Measurements from ENCODE around the gene CCDC60.

The CCDC60 gene

DNA sequence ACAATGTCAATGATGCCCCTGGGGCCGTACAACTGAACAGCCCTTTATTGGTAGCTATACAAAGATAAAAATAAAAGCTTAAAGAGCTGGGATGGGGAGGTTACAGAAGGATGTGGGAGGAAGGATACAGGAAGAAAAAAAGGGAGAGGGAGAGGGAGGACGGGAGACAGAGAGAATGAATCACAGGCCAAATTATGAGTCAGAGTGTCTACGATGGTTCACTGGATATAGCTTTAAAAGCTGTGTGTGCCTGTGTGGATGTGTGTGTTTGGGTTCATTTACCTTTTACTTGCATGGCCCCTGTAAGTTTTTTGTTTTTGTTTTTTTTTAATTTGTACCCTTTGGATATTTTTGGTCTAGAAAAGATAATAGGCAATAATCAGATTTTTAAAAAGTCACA is 111.9 kb downstream of the CCDC60 start:
- DNase-seq (ENCODE audit: low spot score): no peak

DNA sequence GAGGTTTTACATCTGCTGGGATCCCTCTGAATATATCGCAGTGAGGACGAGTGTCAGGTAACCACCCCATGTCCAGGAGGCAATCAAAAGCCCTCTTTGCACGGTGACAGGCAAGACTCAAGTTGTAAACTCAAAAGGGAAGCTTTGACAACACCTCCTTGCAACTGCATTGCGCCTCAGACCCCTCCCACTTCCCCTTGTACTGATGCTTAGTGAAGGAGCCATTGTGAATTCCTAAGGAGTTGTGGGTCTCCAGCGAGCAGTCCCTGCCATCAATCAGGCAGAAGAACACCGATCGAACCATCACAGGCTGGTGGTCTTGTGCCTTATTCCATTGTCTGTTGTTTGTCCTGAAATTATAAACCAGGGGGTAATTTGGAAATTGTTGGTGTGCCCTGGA is 112.6 kb downstream of the CCDC60 start:
- DNase-seq (ENCODE audit: low spot score): no peak

DNA sequence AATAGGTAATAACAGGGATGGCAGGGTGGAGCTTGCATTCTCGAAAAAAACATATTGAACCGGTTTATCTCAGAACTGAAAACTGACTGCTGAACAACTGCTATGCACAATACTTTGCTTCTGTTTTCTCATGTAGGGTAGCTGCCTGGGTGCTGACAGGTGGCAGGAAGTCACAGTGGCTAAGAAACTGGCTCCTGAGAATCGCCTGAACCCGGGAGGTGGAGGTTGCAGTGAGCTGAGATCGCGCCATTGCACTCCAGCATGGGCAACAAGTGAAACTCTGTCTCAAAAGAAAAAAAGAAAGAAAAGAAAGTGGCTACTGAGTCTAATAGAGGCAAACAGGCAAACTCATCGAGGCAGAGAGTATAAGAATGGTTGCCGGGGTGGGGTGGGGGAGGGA is 113.1 kb downstream of the CCDC60 start:
- DNase-seq (ENCODE audit: low spot score): no peak

DNA sequence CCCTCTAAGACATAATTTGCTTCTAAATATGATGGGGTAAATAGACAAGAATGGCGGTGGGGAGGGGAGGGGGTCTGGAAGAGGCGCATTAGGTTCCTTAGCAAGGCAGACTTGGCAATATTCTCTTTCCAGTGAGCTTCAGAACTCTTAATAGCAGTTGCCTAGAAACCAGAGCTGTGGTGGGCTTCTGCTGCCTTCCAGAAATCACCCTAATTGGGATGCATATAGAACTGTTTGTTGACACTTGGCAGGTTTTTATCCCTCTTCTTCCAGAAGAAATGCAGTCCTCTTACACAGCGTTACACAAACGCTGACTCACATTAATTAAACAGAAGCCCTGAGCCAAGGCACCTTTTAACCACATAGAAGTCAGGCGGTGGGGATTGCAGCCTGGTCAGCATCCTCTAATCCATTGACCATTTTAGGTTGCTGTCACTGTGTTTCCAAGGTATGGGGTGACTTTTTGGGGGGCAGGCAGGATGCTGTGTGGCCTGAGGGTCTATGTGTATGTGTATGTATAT is 114.1 kb downstream of the CCDC60 start:
- no peak for DNase-seq (ENCODE audit: low spot score)

DNA sequence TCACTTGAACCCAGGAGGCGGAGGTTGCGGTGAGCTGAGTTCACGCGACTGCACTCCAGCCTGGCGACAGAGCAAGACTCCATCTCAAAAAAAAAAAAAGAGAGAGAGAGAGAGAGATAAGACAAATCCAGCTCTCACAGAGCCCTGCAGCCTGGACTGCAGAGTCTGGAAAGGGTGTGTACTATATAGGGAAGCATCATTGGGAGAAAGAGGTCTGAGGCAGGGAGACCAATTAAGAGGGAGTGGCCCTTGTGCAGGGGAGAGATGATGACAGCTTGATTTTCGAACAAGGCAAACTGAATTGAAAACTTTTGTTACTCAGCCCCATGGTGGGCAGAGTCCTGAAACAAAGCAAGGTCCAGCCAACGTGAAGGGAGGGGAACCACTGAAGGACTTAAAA is 116.2 kb downstream of the CCDC60 start:
- no peak for DNase-seq (ENCODE audit: low spot score)

DNA sequence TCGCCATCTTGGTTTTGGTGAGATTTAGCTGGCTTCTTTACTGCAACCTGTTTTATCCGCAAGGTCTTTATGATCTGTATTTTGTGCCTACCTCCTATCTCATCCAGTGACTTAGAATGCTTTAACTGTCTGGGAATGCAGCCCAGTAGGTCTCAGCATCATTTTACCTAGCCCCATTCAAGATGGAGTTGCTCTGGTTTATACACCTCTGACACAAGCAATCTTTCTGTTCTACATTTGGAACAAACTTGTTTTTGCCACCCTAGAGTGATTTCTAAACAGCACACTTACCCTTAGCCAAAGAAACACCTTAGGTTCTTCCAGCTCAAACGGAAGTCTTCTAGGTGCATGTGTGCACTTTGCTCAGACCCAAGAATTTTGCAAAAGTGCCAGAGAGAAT is 122.3 kb downstream of the CCDC60 start:
- DNase-seq (ENCODE audit: low spot score): no peak

DNA sequence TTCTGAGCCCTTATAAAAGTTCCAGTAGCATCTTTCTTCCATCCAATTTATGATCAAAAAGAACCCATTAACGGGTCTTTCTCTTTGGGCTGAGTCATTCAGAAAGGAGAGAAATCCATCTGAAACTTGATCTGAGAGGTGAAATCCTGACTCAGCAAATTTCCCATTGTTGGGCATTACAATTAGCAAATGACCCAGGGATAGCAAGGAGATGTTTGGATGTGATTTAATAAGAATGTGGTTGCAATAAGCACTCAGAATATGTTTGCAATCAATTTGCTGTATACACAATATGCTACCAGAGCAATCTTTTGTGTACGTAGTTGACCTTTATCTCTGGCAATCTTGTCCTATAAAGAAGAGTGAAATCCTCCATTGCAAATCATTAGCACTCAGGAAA is 122.7 kb downstream of the CCDC60 start:
- DNase-seq (ENCODE audit: low spot score): no peak

DNA sequence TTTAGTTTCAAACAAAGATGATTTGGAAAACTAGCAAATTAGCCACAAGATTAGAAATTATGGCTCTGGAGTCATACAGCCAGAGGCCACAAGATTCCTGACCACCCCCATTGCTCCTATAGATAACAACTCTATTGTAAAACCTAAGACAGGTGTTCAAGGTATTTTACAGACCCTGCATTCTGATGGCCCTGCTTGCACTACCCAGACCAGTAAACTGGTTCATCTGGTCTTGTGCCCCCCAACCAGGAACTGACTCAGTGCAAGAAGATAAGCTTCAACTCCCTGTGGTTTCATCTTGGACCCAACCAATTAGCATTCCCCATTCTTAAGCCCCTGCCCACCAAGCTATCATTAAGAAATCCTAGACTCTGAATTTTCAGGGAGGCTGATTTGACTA is 125.0 kb downstream of the CCDC60 start:
- no peak for DNase-seq (ENCODE audit: low spot score)

DNA sequence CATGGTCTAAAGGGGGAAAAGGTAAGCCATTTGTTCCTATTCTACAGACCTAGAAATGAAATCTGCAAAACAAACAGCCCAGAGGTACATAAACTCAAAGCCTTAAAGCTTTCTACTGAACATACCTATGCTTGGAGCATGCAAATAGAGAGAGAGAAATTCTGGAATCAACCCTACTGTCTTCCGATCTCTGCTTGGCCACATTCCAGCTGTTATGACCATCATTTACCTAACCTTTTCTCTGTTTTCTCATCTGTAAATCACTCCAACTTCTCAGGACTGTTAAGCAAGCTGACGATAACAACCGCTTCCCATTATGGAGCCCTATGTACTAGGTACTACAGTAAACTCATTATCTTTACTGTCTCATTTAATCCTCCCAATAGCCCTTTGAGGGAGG is 126.3 kb downstream of the CCDC60 start:
- no peak for DNase-seq (ENCODE audit: low spot score)

DNA sequence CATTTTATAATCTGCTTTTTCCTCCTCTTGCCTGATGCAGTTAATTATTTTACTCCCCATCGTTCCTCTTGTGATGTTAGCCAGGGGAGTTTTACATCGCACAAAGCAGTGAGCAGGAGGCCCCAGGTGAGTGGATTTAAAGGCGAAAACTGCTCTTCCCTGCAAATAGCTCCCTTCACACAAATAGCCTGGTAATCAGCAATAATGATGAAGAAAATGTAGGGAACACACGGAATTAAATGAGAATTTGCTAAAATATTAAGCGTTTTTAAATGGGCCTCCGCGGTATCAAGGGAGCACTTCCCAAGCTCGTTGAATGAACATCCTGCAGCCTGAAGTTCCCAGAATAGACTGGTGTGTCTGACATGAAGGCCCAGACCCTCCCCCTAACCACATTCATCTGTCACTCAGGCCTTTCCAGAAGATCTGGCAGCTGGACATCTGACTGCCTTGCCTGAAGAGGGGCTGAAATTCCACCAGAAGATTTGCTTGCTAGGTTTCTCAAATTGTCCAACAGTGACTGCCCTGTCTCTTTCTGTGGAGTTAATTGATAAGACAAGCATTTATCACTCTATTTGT is 127.2 kb downstream of the CCDC60 start:
- no peak for DNase-seq (ENCODE audit: low spot score)

DNA sequence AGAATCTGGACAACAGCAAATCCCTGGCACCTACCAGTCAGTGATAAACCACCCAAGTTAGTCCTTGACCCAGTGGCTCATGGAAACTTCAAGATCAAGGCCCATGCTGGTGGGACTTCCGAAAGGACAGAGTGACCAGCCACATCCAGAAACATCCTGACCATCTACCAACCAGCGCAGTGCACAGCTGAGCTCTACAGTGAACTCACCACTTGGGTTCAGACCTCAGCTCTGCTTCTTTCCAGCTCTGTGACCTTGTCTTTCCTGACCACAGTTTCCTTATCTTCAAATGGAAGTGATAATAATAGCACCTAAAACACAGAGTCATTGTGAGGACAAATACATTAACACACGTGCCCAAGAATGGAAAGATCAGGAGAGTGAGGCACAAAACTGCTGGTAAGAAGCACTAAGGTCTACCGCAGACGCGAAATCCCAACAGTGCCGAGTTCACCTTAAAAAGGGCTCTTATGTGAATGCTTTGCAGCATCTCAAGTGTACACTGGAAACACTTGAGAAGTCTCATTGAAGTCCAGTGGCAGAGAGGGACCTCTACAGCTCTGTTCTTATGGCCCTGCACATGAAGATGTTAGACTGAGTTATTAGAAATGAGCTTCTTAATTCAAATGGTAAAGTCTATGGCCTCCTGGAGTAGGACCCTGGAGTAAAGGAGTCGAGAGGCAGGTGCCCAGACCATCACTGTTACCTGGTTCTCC is 128.8 kb downstream of the CCDC60 start:
- DNase-seq (ENCODE audit: low spot score): no peak

DNA sequence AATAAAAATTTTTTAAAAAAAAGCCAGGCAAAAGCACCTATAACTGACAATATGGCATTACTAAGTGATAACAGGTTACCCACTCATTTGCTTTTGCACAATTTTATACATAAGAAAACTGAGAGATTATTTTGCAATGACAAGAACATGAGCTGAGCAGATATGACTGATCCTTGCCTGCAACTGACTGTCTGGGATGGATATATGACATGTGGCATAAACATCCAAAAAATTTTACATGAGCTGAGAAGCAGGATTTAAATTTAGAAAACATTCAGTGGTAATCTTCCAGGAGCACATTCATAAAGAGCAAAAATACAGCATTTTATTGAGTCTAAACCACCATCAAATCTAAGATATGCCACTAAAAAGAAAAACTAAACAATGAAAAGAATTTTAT is 133.8 kb downstream of the CCDC60 start:
- DNase-seq (ENCODE audit: low spot score): no peak

DNA sequence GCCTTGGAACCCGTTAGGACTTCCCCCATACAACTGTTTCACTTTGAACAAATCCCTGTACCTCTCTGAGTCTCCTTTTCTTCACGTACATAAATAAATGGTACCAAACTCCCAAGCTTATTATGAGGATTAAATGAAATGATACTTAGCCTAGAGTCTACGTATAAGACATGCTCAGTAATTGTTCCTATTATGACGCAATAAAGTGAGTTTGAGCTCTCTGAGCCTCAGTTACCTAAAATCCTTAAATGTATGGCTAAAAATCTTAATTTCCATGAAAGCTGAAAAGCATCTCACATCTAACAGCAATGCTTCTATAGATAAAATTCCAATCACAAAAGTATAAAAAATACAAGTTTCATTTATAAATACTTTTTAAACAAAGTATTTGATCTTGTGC is 141.1 kb downstream of the CCDC60 start:
- no peak for DNase-seq (ENCODE audit: low spot score)

DNA sequence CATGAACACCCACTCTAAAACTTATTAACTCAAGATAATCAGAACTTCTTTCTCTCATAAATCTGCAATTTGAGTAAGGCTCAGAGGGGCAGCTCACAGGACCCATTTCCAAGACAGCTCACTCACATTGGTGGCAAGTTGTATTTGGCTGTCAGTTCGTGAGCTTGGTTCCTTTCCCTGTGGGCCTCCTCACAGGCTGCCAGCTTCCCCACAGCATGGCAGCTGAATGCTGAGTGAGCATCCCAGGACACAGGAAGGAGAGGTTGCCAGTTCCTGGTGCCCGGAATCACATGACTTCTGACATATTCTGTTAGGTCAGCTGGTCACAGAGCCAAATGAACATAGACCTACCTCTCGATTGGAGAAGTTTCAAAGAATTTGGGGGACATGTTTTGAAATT is 142.4 kb downstream of the CCDC60 start:
- no peak for DNase-seq (ENCODE audit: low spot score)

DNA sequence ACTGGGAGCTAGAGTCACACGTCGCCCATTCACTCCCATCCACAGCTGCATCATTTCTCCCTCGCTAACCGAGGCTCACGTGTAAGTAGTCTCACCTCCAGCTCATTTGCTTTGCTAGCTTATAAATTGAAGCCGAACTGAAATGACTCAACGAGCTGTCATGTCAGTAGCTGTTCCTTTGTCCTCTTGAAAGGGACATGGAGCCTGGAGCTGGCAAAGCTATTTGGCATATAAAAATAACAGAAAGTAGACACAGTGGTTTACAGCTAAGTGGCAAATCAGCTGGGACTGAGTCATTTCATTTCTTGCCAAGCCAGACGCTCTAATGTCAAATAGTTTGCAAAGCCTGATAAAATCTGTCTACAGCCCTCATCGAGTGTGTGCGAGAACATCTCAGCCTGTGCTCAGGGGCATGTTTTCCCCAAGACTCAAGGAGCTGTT is 144.6 kb downstream of the CCDC60 start:
- no peak for DNase-seq (ENCODE audit: low spot score)

DNA sequence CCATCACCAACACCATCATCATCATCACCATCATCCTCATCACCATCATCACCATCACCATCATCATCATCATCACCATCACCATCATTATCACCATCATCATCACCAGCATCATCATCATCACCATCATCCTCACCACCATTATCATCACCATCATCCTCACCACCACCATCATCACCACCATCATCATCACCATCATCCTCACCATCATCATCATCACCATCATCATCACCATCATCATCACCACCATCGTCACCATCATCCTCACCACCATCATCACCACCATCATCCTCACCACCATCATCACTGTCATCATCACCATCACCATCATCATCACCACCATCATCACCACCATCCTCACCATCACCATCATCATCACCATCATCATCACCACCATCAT is 146.0 kb downstream of the CCDC60 start:
- no peak for DNase-seq (ENCODE audit: low spot score)

DNA sequence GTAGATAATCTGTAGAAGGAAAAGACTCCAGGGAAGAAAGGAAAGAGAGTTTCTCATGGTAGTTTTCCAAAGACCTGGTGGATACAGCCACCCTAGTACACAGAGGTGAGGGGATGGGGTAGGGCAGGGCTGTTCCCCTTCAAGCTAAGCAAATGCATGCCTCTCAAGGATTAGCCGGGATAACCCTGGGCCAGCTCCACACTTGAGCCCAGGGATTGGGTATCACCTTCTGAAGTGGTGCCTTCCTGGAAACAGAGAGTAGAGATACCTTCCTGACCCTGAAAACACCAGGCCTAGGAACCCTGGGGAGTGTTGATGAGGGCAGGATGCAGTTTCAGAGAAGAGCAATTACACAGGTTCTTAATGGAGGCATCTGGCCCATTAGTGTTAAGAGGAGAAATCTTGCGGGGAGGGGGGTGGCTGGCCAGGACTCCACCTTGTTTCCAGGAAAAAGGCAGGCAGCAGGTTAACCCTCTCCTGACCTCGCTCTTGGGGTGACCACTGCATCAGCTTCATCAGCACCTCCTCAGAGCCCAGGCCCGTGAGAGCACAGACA is 152.1 kb downstream of the CCDC60 start:
- DNase-seq (ENCODE audit: low spot score): no peak

DNA sequence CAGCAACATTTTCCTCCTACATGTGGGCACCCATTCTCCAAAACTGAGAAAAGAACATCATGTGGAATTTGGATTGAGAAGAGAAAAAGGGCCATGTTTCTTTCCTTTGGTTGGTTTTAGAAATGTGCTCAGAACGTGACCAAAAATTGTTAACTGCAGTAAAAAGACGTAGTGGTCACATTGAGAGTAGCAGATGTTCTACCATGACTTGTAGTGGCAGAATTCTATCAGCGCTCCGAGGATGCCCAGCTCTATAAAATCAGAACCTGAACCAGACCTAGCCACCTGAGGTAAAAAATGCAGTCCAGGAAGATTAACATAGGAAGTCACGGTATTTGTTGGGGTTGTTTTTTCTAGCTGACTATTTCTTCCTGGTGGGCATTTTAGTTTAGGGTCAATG is 157.3 kb downstream of the CCDC60 start:
- DNase-seq (ENCODE audit: low spot score): no peak

DNA sequence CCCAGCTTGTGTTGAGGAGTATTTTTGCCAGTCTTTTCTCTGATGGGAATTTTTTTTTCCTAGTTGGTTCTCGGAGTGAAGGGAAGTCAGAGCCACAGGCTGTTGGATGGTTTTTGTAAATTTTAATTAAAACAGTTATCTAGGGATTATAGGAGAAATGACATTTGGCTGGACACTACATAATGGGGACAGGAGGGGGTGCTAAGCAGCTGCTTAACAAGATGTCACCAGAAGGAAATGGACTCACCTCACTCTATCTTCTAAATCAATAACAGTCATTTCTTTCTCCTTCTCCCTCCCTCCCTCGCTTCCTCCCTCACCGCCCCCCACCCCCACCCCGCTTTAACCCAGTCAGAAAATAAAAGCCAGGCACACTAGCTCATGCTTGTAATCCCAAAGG is 165.7 kb downstream of the CCDC60 start:
- no peak for DNase-seq (ENCODE audit: low spot score)

DNA sequence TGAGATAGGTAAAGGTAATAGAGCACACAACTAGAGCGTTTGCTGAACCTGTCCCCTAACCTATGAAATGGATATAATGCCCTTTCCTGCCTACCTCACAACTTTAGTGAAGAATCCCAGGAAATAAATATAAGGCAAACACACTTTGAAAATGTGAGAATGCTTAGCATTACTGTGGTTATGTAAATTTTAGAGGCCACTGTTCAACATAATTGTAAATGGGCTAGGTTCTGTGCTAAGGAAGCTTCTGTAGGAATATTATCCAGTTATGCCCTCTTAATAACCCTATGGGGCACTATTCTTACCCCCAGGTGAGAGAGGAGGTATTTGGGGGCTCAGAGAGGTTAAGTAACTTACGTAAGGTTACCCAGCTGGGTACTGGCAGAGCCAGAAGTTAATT is 166.5 kb downstream of the CCDC60 start:
- DNase-seq (ENCODE audit: low spot score): no peak

DNA sequence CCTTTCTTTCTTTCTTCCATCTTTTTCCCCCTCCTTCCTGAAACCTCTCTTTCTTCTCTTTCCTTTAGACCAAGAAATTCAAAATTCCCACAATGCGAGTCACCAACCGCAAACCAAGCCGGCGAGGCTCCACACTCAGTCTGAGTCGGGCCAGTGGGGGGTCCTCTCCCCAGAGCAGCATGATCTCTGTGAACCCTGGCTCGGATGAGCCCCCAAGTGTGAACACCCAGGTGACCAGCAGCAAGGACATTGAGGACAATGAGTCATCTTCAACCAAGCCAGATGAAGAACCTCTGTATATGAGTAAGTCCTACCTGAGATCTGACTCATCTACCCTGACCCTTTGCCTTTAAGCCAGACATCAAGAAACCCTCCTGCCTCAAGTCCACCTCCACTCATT is 170.5 kb downstream of the CCDC60 start:
- DNase-seq (ENCODE audit: low spot score): no peak

DNA sequence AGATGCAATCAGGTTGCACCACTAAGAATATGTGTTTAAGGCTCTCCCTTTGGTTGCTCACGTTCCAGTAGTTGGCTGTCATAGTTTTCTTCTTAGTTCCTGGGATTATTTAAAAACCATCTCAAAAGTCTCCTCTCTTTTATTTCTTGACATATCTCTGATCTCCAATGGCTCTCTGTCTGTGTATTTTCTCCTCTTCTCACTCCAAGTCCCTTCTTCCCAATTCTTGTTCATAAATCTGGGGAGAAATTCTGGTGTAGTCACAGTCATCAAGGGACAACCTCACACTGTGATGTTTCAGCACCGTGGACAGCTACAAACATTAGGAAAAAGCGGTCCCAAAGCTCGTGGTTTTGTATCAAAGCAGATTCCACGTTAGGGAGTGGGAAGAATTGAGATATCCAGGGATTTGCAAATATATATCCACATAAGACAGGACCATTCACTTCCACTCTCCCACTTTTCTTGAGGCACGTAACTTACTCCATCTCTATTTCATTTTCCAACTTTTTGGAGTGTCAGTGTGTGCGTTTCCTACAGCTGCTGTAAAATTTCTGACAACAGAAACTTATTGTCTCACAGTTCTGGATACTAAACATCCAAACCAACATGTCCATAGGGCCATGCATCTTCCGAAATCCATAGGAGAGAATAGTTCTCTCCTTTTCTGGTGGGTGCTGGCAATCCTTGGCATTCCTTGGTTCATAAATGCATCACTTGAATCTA is 178.4 kb downstream of the CCDC60 start:
- DNase-seq (ENCODE audit: low spot score): no peak

DNA sequence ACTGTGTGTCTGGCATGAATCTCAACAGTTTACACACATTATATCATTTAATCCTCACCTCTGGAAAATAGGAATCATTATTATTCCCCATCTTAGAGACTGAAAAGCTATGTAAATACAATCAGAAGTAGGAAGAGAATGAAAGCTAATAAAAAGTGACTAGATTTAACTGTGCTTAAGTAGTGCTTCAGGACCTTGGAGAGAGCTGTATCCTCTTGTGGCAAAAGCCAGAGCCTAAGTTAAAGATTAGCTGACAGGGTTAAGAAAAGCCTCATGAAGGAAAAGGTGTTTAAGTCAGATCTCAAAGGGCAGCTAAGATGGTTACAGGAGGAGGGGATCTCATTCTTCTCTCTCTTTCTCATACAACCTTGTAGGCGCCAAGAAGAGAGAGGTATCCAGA is 193.7 kb downstream of the CCDC60 start:
- DNase-seq (ENCODE audit: low spot score): no peak
